Naive thymus-derived CD4-positive, alpha-beta T cell (primary cell): Measurements from ENCODE around the gene PROSER2. TPM values are rescaled to one million over a fixed set of nuclear protein-coding genes. Genes with fewer than 3 reads are reported as not detected.

Experiments used
- ATAC-seq: fragments of 150-1000 bp; cut with Tn5 transposase; 2 replicates; pipeline ENCODE4 v1.10.0; 2021; ENCODE audit warnings: mild to moderate bottlenecking, moderate library complexity
- CTCF ChIA-PET: fragments of 350-600 bp; sonication (Branson Sonifier 250); formaldehyde crosslinking; loops from one replicate; lab custom pipeline; 2021; ENCODE audit warnings: antibody characterized with exemption; lab: Charles Lee
- POLR2A ChIA-PET: fragments of 350-600 bp; sonication (Branson Sonifier 250); formaldehyde crosslinking; loops from one replicate; lab custom pipeline; 2021; ENCODE audit warnings: antibody characterized with exemption, inconsistent platforms; lab: Charles Lee
- DNase-seq, 9 donors: peaks; one replicate each; pipeline versions ENCODE4 v3.0.0 to v3.0.0-alpha.2; 2020 to 2022; ENCODE audit warnings: mixed read lengths in 1 of 9
- H3K27ac ChIP-seq: one replicate; pipeline ENCODE4 v1.7.0; 2013; ENCODE audit warnings: mild to moderate bottlenecking, low read depth, low read length, moderate library complexity
- H3K27me3 ChIP-seq, 2 donors: one replicate each; pipeline ENCODE4 v1.7.0; 2013; ENCODE audit warnings: low read length in 2 of 2, mild to moderate bottlenecking in 2 of 2, moderate library complexity in 2 of 2; ENCODE audit not compliant: control insufficient read depth in 2 of 2, insufficient read depth in 2 of 2
- H3K36me3 ChIP-seq, 3 experiments: 1 replicate in 2 of 3; 2 replicates in 1 of 3; pipeline ENCODE4 v1.7.0; 2013; ENCODE audit warnings: low read length in 3 of 3, mild to moderate bottlenecking in 3 of 3, moderate library complexity in 1 of 3; ENCODE audit not compliant: insufficient read depth in 3 of 3, control insufficient read depth in 2 of 3
- H3K4me1 ChIP-seq, 2 donors: one replicate each; pipeline ENCODE4 v1.7.0; 2013; ENCODE audit warnings: low read length in 2 of 2, mild to moderate bottlenecking in 2 of 2, moderate library complexity in 1 of 2; ENCODE audit not compliant: control insufficient read depth in 2 of 2, insufficient read depth in 2 of 2
- H3K4me3 ChIP-seq: 2 replicates; pipeline ENCODE4 v1.7.0; 2013; ENCODE audit warnings: mild to moderate bottlenecking, low read length
- H3K9me3 ChIP-seq, 3 experiments: 1 replicate in 2 of 3; 2 replicates in 1 of 3; pipeline ENCODE4 v1.7.0; 2013; ENCODE audit warnings: low read length in 3 of 3; ENCODE audit not compliant: control insufficient read depth in 2 of 3
- H3K27ac Mint-ChIP-seq, 9 donors: one replicate each; pipeline ENCODE4 v1.8.0; 2020 to 2022; ENCODE audit warnings: mixed read lengths in 9 of 9, mild to moderate bottlenecking in 8 of 9, moderate library complexity in 5 of 9, inconsistent platforms in 2 of 9
- H3K27me3 Mint-ChIP-seq, 5 donors: one replicate each; pipeline ENCODE4 v1.8.0; 2021 to 2022; ENCODE audit warnings: mixed read lengths in 5 of 5, mild to moderate bottlenecking in 1 of 5
- H3K36me3 Mint-ChIP-seq, 5 donors: one replicate each; pipeline ENCODE4 v1.8.0; 2020 to 2022; ENCODE audit warnings: mixed read lengths in 5 of 5, mild to moderate bottlenecking in 3 of 5, inconsistent platforms in 1 of 5
- H3K4me1 Mint-ChIP-seq, 7 donors: one replicate each; pipeline ENCODE4 v1.8.0; 2020 to 2022; ENCODE audit warnings: mixed read lengths in 7 of 7, mild to moderate bottlenecking in 3 of 7, inconsistent platforms in 1 of 7
- H3K4me3 Mint-ChIP-seq, 10 donors: one replicate each; pipeline ENCODE4 v1.8.0; 2020 to 2022; ENCODE audit warnings: mild to moderate bottlenecking in 10 of 10, mixed read lengths in 10 of 10, moderate library complexity in 6 of 10, inconsistent platforms in 2 of 10
- H3K9me3 Mint-ChIP-seq, 11 donors: one replicate each; pipeline ENCODE4 v1.8.0; 2020 to 2022; ENCODE audit warnings: mixed read lengths in 11 of 11, mild to moderate bottlenecking in 4 of 11, inconsistent platforms in 1 of 11, moderate library complexity in 1 of 11
- intact Hi-C, 2 donors: fragments of 100-400 bp; cut with micrococcal nuclease; formaldehyde crosslinking; loops; one replicate each; pipeline ENCODE4 v1.15.1; 2023
- polyA plus RNA-seq, 2 donors: library from polyadenylated mRNA; unstranded; fragments of 300-500 nt; fragmentation: Illumina TruSeq; gene quantifications; one replicate each; pipeline ENCODE4 v1.2.3, GENCODE V29; 2021
- total RNA-seq, 6 experiments: library from RNA in 5 of 6; stranded (reverse) in 5 of 6; gene quantifications; 1 replicate in 5 of 6; 2 replicates in 1 of 6; pipeline ENCODE4 v1.2.3 and lab custom pipeline; 2021 to 2026

The PROSER2 gene
- total and polyA plus RNA-seq, 7 experiments from 2014 or later = 0.07 to 4.9 (median 2.2) TPM

DNA sequence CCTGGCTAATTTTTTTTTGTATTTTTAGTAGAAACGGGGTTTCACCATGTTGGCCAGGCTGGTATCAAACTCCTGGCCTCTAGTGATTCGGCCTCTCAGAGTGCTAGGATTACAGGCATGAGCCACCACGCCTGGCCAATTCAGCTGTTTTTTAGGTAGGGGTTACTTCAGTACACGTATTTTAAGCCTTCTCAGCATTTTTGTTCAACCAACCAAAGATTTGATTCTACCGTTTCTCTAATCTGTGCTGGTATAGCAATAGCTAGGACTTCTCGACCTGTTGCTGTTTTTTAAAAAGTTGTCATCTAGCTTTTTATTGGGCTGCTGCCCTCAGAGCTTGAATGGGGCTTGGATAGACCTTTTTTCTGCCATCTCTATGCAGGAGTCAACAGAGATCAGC lies 34.9 kb downstream of the PROSER2 start:
- Mint-ChIP-seq H3K9me3 (no peaks in the 10 kb centered on the region), H3K27ac (no peak overlapping the region), H3K36me3 (peaks cover 0 to 14% (median 8%) of the 10 kb centered on the region in 5 donors), H3K4me3 (no peak overlapping the region), H3K4me1 (peaks cover 4 to 22% (median 11%) of the 10 kb centered on the region in 7 donors), H3K27me3 (peaks cover 0 to 65% (median 4%) of the 10 kb centered on the region in 5 donors)
- no peak overlapping the region for H3K27ac ChIP-seq
- intact Hi-C loops = no loop called here
- no peak for ATAC-seq
- H3K4me1 ChIP-seq = peaks cover 4 to 8% of the 10 kb centered on the region in 2 donors
- POLR2A ChIA-PET = no interaction called here
- no peaks in the 10 kb centered on the region for H3K36me3 ChIP-seq
- no peaks in the 10 kb centered on the region for H3K27me3 ChIP-seq
- no peak overlapping the region for H3K4me3 ChIP-seq
- CTCF ChIA-PET = no interaction called here
- H3K9me3 ChIP-seq = no peaks in the 10 kb centered on the region
- DNase-seq = no peak

- H3K4me3 Mint-ChIP-seq = peak overlapping the region in 1 of 10 donors; percentile 12
Observed at GRCh38 chr10:11861341-11861740, 38.2 kb downstream of the PROSER2 start.

DNA sequence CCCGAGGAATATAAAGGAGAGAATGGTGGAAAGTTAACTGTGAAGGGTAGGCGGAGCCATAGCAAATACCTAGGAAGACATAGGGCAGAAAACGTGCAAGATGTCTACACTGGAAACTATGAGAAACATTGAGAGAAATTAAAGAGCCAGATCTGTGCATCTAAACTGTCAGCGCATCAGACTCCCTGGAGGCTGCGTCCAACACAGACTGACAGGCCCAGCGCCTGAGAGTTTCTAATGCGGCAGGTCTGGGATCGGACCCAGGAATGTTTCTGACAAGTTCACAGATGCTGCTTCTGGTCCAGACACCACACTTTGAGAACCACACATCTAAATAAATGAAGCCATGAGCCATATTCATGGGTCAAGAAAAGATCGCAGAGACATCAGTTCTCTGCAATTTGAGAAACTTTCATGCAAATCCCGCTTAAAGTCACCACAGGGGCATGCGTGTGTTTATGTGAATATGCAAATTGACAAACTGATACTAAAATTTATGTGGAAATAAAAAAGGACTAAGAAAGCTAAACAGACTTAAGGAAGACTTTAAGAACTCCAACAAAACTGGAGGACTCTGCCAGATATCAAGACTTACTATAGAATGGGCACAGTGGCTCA lies 38.8 kb downstream of the PROSER2 start:
- H3K4me1 Mint-ChIP-seq = peaks cover 11 to 42% (median 29%) of the 10 kb centered on the region in 7 donors
- peak overlapping the region in 1 of 10 donors; percentile 12 for H3K4me3 Mint-ChIP-seq
- DNase-seq (no peak), ATAC-seq (no peak)
- H3K36me3 ChIP-seq = no peaks in the 10 kb centered on the region
- CTCF ChIA-PET = no interaction called here
- no peaks in the 10 kb centered on the region for H3K9me3 ChIP-seq
- no peaks in the 10 kb centered on the region for H3K27me3 ChIP-seq
- H3K4me3 ChIP-seq = no peak overlapping the region
- POLR2A ChIA-PET = interaction anchor here (1.1 to 1.9 kb wide), 2 partner anchors 10 to 119 kb away, joined by 3 to 8 read pairs; no protein-coding TSS in a partner anchor
- intact Hi-C loops = loop anchor here (2.0 to 10.0 kb wide), 6 partner anchors 40 to 585 kb away; partner anchors contain the start of genes CDC123 (in 1 of the 2), NUDT5 (in 1 of the 2), PROSER2 (in 1 of the 2) and SEC61A2 (in 1 of the 2)
- H3K36me3 Mint-ChIP-seq = peaks cover 0 to 7% (median 4%) of the 10 kb centered on the region in 5 donors
- H3K9me3 Mint-ChIP-seq = no peaks in the 10 kb centered on the region
- H3K27me3 Mint-ChIP-seq = peaks cover 0 to 73% (median 0%) of the 10 kb centered on the region in 5 donors
- H3K4me1 ChIP-seq = peaks cover 14% of the 10 kb centered on the region in 2 donors
- peak overlapping the region in 7 of 9 donors; percentile 16 to 95 (median 65) for H3K27ac Mint-ChIP-seq
- no peak overlapping the region for H3K27ac ChIP-seq

More at GRCh38 chr10:11861341-11861740, 38.2 kb downstream of the PROSER2 start:
- Histone ChIP-seq H3K9me3 (no peaks in the 10 kb centered on the region), H3K4me1 (peaks cover 14% of the 10 kb centered on the region in 2 donors), H3K27me3 (no peaks in the 10 kb centered on the region), H3K27ac (no peak overlapping the region), H3K36me3 (no peaks in the 10 kb centered on the region), H3K4me3 (no peak overlapping the region)
- H3K4me1 Mint-ChIP-seq = peaks cover 11 to 42% (median 29%) of the 10 kb centered on the region in 7 donors
- no peaks in the 10 kb centered on the region for H3K9me3 Mint-ChIP-seq
- intact Hi-C loops = loop anchor here (5.0 to 10.0 kb wide), 5 partner anchors 39 to 586 kb away; partner anchors contain the start of genes CDC123 (in 1 of the 2), NUDT5 (in 1 of the 2), PROSER2 (in 1 of the 2) and SEC61A2 (in 1 of the 2)
- peaks cover 0 to 73% (median 0%) of the 10 kb centered on the region in 5 donors for H3K27me3 Mint-ChIP-seq
- H3K27ac Mint-ChIP-seq = peak overlapping the region in 3 of 9 donors; percentile 80 to 95 (median 82)
- POLR2A ChIA-PET = no interaction called here
- no peak for DNase-seq
- no peak for ATAC-seq
- CTCF ChIA-PET = no interaction called here
- peaks cover 0 to 8% (median 4%) of the 10 kb centered on the region in 5 donors for H3K36me3 Mint-ChIP-seq

DNA sequence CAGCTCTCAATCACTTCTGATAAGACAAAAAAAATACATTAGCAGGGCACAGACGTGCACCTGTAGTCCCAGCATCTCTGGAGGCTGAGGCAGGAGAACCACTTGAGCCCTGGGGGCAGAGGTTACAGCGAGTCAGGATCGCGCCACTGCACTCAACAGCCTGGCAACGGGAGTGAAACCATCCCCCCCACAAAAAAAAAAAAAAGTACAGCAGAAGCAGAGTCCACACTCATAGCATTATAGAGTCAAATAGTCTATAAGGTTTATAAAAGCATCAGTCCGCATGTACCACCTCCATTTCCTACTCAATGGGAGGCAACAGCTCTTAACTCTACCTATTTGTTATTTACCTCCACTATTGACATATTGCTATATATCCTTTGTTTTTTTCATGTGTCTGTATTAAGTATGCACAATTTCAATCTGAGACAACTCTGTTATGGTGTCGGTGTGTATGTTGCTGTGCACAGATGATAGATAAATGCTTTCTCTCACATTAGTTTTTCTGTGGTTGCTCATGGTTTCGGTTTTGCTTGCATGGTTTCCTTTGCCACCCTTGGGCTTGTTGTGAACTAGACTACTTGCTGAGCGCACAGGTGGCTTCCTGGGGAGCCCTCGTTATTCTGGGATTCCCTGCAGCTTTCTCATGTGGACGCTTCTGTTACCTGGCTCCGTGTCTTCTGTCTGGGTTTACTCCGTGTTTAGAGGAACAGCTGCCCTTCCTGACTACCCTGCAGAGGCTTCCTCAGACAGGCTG lies 40.4 kb downstream of the PROSER2 start:
- Histone ChIP-seq H3K4me1 (peaks cover 14% of the 10 kb centered on the region in 2 donors), H3K4me3 (peak overlapping the region; percentile 33), H3K36me3 (no peaks in the 10 kb centered on the region), H3K27ac (peak overlapping the region; percentile 50), H3K9me3 (no peaks in the 10 kb centered on the region), H3K27me3 (no peaks in the 10 kb centered on the region)
- ATAC-seq (peak; percentile 90), DNase-seq (peak in 8 of 9 donors; percentile 33 to 79 (median 54))
- peaks cover 11 to 42% (median 29%) of the 10 kb centered on the region in 7 donors for H3K4me1 Mint-ChIP-seq
- peak overlapping the region; percentile 74 to 95 (median 89) for H3K27ac Mint-ChIP-seq
- peak overlapping the region; percentile 57 to 93 (median 76) for H3K4me3 Mint-ChIP-seq
- peaks cover 0 to 7% (median 0%) of the 10 kb centered on the region in 5 donors for H3K36me3 Mint-ChIP-seq
- POLR2A ChIA-PET = interaction anchor here (1.1 to 1.9 kb wide), 2 partner anchors 9 to 120 kb away, joined by 3 to 8 read pairs; no protein-coding TSS in a partner anchor
- CTCF ChIA-PET = interaction anchor here (0.6 kb wide), 1 partner anchor 916 kb away, joined by 3 read pairs; no protein-coding TSS in a partner anchor
- peaks cover 0 to 78% (median 0%) of the 10 kb centered on the region in 5 donors for H3K27me3 Mint-ChIP-seq
- H3K9me3 Mint-ChIP-seq = no peaks in the 10 kb centered on the region
- intact Hi-C loops = loop anchor here (1.0 to 10.0 kb wide), 7 partner anchors 8 to 584 kb away; partner anchors contain the start of genes CDC123 (in 1 of the 2), NUDT5 (in 1 of the 2), PROSER2 (in 1 of the 2) and SEC61A2 (in 1 of the 2)

- Mint-ChIP-seq H3K9me3 (no peaks in the 10 kb centered on the region), H3K4me3 (peak overlapping the region in 1 of 10 donors; percentile 33), H3K27ac (peak overlapping the region in 4 of 9 donors; percentile 63 to 95 (median 92)), H3K36me3 (peaks cover 0 to 7% (median 0%) of the 10 kb centered on the region in 5 donors), H3K27me3 (peaks cover 0 to 76% (median 0%) of the 10 kb centered on the region in 5 donors), H3K4me1 (peaks cover 11 to 42% (median 29%) of the 10 kb centered on the region in 7 donors)
- Histone ChIP-seq H3K27ac (no peak overlapping the region), H3K36me3 (no peaks in the 10 kb centered on the region), H3K27me3 (no peaks in the 10 kb centered on the region), H3K4me3 (no peak overlapping the region), H3K9me3 (no peaks in the 10 kb centered on the region), H3K4me1 (peaks cover 14% of the 10 kb centered on the region in 2 donors)
- CTCF ChIA-PET = no interaction called here
- intact Hi-C loops = loop anchor here (5.0 to 10.0 kb wide), 5 partner anchors 42 to 583 kb away; partner anchors contain the start of genes CDC123 (in 1 of the 2), NUDT5 (in 1 of the 2), PROSER2 (in 1 of the 2) and SEC61A2 (in 1 of the 2)
- DNase-seq (no peak), ATAC-seq (no peak)
- POLR2A ChIA-PET = no interaction called here
Observed at GRCh38 chr10:11864727-11865126, 41.6 kb downstream of the PROSER2 start.

- ChIA-PET POLR2A (no interaction called here), CTCF (interaction anchor here (0.7 kb wide), 1 partner anchor 45 kb away, joined by 4 read pairs; no protein-coding TSS in a partner anchor)
- no peaks in the 10 kb centered on the region for H3K36me3 ChIP-seq
- no peak for ATAC-seq
- H3K9me3 ChIP-seq = no peaks in the 10 kb centered on the region
- H3K27me3 ChIP-seq = no peaks in the 10 kb centered on the region
- peak overlapping the region in 1 of 10 donors; percentile 11 for H3K4me3 Mint-ChIP-seq
- no peaks in the 10 kb centered on the region for H3K9me3 Mint-ChIP-seq
- peak overlapping the region in 4 of 9 donors; percentile 1 to 95 (median 78) for H3K27ac Mint-ChIP-seq
- H3K4me1 Mint-ChIP-seq = peaks cover 11 to 42% (median 29%) of the 10 kb centered on the region in 7 donors
- no peak overlapping the region for H3K4me3 ChIP-seq
- no peak overlapping the region for H3K27ac ChIP-seq
- peaks cover 14% of the 10 kb centered on the region in 2 donors for H3K4me1 ChIP-seq
- H3K27me3 Mint-ChIP-seq = peaks cover 0 to 72% (median 0%) of the 10 kb centered on the region in 5 donors
- peaks cover 0 to 7% (median 0%) of the 10 kb centered on the region in 5 donors for H3K36me3 Mint-ChIP-seq
- no peak for DNase-seq
- intact Hi-C loops = loop anchor here (10.0 kb wide), 2 partner anchors 49 to 259 kb away; partner anchors contain the start of gene SEC61A2 (in 1 of the 2)
Observed at GRCh38 chr10:11865561-11865960, 42.4 kb downstream of the PROSER2 start.
